HFF-Myc (cell line): Measurements from ENCODE around the gene WDR54.
"Not testable (repeated sequence)": the region's sequence is repeated elsewhere in the genome, so short reads cannot be mapped to it uniquely, and the experiment has no call there.

Source experiments
- DNase-seq: peaks from one replicate; pipeline ENCODE4 v3.0.0-alpha.2; 2011; ENCODE audit warnings: low read depth; ENCODE audit errors: extremely low read depth
- H3K4me3 ChIP-seq: replicated peaks from 2 replicates; pipeline ENCODE4 v1.5.1; 2011; ENCODE audit warnings: low read depth, mild to moderate bottlenecking, control low read depth, low read length
- TF ChIP-seq, protein P1 (sequence below): IDR thresholded peaks from 2 replicates; pipeline ENCODE4 v1.5.1; 2012; ENCODE audit warnings: mild to moderate bottlenecking, low read depth, low read length, control low read depth; ENCODE audit errors: missing control alignments

The WDR54 gene

DNA sequence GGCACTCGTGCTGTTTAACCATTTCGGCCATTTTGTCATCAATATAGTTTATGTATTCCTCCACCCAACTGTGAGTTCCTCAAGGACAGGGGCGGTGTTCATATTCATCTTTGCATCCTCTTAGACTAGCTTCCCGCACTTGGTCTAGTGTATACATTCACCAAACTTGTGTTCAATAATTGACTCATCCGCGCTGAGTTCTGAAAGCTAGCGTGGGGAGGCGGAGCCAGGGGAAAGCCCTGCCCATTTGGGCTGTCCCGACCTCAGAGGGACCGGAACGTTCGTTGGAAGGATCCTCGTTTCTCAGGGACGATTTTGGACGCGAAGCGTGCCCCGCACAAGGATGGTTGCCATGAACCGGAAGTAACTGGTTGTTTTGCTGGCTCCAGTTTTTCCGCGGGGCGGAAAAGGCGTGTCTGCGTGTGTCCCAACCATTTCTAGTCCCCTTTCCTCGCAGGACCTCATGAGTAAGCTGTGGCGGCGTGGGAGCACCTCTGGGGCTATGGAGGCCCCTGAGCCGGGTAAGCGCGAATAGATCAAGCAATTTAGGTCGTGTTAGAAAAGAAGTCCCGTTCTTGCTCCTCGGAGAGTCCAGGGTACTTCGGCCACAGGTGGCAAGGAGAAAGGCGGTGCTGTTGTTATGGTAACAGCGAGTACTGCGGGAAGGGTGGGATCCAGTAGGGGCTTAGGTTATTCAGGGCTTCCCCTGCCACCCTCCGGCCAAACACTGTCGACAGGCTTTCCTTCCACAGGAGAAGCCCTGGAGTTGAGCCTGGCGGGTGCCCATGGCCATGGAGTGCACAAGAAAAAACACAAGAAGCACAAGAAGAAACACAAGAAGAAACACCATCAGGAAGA lies 33.4 kb downstream of the WDR54 start, which contains the start of gene INO80B:
Gene INO80B, plus strand, starts transcription at position 434 of the 858 bp plus-strand sequence. Its CDS starts 30 bp downstream, at position 464.
- TF ChIP-seq, protein P1, sequence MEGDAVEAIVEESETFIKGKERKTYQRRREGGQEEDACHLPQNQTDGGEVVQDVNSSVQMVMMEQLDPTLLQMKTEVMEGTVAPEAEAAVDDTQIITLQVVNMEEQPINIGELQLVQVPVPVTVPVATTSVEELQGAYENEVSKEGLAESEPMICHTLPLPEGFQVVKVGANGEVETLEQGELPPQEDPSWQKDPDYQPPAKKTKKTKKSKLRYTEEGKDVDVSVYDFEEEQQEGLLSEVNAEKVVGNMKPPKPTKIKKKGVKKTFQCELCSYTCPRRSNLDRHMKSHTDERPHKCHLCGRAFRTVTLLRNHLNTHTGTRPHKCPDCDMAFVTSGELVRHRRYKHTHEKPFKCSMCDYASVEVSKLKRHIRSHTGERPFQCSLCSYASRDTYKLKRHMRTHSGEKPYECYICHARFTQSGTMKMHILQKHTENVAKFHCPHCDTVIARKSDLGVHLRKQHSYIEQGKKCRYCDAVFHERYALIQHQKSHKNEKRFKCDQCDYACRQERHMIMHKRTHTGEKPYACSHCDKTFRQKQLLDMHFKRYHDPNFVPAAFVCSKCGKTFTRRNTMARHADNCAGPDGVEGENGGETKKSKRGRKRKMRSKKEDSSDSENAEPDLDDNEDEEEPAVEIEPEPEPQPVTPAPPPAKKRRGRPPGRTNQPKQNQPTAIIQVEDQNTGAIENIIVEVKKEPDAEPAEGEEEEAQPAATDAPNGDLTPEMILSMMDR = no peak

DNA sequence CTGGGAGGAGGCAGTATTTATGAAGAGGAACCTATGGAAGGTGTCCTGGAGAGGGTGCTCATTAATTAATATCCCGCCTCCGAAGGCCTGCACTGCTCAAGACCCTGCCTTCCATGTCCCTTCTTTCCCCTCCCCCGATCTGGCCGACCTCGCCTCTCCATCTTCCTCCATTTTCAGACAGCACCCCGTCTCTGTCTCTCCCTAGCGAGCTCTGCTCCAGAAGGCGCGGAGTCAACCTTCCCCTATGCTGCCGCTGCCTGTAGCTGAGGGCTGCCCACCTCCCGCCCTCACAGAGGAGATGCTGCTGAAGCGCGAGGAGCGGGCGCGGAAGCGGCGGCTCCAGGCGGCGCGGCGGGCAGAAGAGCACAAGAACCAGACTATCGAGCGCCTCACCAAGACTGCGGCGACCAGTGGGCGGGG lies 35.6 kb downstream of the WDR54 start:
- DNase-seq = no peak
- H3K4me3 ChIP-seq = peak overlapping the region; percentile 92
- TF ChIP-seq, protein P1 = no peak

More for the DNA sequence above, 33.4 kb downstream of the WDR54 start, which contains the start of gene INO80B:
- peak within 1 kb of the TSS; percentile 59 for H3K4me3 ChIP-seq
- peak; percentile 97 for DNase-seq

DNA sequence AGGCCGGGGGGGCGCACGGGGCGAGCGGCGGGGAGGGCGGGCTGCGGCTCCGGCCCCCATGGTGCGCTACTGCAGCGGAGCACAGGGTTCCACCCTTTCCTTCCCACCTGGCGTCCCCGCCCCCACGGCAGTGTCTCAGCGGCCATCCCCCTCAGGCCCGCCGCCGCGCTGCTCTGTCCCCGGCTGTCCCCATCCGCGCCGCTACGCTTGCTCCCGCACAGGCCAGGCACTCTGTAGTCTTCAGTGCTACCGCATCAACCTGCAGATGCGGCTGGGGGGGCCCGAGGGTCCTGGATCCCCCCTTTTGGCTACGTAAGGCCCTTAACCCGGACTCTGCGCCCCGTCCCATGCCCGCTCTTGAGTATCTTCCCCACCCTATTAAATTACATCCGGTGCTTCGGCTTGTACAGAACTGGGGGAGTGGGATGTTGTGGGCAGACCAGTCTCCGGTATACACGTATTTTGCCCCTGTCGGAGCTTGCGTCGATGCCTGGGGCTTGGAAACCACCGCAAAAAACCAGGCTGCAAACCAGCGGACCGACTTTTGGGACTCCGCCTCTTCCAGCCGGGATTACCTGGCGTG lies 36.1 kb downstream of the WDR54 start:
- DNase-seq = no peak
- peak overlapping the region; percentile 92 for H3K4me3 ChIP-seq
- TF ChIP-seq, protein P1 = no peak

DNA sequence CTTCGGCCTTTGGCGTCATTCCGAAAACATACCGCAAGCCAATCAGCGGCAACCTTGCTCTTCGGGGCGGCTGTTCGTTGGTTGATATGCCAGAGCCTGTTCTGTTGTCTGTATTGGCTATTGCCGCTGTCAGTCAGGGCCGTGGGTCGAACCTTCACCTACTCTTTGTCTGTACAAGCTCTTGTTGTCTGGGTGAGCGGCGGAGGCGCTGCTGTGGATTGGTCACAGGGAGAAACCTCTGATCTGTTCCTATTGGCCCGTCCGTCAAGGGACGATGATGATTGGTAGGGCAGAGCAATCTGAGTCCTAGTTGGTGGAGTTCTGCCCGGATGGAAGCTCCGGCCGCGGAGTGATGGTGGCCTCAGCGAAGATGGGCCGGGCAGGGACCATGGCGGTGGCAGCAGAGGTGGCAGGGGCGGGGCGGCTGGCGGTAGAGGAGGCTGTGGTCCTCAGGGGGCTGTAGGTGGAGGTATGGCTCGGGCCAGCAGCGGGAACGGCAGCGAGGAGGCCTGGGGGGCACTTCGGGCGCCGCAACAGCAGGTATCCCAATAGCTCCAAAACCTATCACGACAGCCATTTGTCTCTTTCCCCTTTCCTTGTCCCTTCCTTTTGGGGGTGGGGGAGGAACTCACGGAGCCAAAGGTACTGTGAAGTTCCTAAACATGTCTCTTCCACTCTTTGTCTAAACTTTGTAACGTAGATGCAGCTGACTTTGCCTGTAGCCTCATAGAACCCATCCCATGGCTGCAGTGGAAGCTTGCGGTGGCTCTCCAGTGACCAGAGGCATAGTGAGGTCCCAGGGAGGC lies 36.8 kb downstream of the WDR54 start, which contains the start of gene WBP1:
Gene WBP1, plus strand, starts transcription at position 307 of the 806 bp plus-strand sequence. Its CDS starts 165 bp downstream, at position 472.
- H3K4me3 ChIP-seq = peak within 1 kb of the TSS; percentile 92
- TF ChIP-seq, protein P1 = no peak
- peak; percentile 100 for DNase-seq

DNA sequence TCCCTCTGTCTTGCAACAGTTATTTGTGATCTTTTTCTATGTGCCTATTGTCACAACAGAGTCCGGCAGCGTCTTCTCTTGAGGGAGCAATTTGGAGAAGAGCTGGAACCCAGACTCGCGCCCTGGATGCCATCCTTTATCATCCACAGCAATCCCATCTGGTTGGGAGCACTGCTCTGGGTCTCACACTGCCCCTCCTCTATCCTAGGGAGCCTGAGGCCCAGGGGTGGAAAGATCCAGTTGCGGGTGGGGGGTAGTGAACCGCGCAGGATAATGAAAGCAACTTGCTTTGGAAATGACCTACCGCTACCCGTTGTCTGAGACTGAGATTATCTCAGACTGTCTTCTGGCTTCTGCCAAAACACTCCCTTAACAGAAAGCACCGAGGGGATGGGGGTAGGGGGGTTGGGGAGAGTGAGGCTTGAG lies 37.4 kb downstream of the WDR54 start:
- TF ChIP-seq, protein P1 = no peak
- no peak for DNase-seq
- H3K4me3 ChIP-seq = peak overlapping the region; percentile 92

DNA sequence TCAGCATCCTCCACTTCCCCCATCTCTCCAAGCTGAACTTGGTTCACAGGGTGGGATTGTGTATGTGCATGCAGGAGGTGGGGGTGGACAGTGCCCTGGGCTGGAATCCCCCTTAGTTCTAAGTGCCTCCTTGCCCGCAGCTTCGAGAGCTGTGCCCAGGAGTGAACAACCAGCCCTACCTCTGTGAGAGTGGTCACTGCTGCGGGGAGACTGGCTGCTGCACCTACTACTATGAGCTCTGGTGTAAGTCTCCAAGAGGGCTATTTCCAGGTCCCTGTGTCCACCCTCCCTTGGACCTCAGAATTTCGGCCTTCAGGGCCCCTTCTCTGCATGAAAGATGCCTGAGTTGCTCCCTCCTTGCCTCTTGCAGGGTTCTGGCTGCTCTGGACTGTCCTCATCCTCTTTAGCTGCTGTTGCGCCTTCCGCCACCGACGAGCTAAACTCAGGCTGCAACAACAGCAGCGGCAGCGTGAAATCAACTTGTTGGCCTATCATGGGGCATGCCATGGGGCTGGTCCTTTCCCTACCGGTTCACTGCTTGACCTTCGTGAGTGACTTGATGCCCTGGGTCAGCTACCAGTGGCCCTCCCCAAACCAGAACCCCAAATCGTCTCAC lies 38.1 kb downstream of the WDR54 start:
- H3K4me3 ChIP-seq = peak overlapping the region; percentile 92
- not testable (repeated sequence) for DNase-seq

DNA sequence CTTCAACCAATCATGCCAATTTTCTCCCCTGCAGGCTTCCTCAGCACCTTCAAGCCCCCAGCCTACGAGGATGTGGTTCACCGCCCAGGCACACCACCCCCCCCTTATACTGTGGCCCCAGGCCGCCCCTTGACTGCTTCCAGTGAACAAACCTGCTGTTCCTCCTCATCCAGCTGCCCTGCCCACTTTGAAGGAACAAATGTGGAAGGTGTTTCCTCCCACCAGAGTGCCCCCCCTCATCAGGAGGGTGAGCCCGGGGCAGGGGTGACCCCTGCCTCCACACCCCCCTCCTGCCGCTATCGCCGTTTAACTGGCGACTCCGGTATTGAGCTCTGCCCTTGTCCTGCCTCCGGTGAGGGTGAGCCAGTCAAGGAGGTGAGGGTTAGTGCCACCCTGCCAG lies 38.7 kb downstream of the WDR54 start:
- DNase-seq, H3K4me3 ChIP-seq: not testable (repeated sequence)
